Activated CD8-positive, alpha-beta memory T cell treated with anti-CD3 and anti-CD28 coated beads, Interleukin-2, amount 50 U/mL, for 24 hours (primary cell): ENCODE results near the gene ANO3.
"Not testable (repeated sequence)": the region's sequence is repeated elsewhere in the genome, so short reads cannot be mapped to it uniquely, and the experiment has no call there.

Source experiments
- DNase-seq: peaks from one replicate; pipeline ENCODE4 v3.0.0-alpha.2; 2020; ENCODE audit errors: extremely low read depth

ANO3 gene

DNA sequence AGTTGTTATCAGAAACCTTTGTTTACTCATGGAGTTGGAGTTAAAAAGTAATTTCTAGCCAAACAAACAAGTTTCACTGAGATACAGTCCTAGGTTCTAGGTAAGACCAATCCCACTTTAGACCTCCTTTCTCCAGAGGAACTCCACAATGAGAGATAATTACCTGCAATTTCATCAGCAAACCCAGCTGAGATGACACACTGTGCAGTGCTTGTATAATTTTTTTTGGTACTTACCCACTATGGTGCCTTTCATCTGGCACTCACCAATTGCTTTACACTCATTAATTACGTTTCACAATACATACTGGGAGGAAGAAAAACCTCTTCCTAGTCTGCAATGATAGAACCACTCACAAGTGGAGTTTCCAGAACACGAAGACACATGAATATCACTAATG lies 242.0 kb downstream of the ANO3 start:
- no peak for DNase-seq

DNA sequence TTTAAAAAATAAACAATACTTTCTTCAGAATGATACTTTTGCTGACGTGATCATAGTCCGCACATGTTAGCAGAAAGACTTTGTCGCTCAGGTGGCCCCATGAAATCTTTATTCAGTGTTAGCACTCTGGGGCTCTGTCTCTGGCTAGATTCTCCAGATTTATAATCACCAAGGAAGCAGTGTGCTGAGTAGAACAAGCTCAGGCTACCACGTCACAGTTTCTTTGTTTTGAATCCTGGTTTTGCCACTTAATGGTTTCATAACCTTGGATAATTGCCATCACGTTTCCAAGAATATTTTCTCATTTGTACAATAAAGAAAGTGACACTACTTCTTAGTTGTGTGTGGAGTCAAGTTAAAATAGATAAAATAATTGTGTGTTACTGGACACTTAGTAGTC lies 244.0 kb downstream of the ANO3 start:
- DNase-seq = no peak

DNA sequence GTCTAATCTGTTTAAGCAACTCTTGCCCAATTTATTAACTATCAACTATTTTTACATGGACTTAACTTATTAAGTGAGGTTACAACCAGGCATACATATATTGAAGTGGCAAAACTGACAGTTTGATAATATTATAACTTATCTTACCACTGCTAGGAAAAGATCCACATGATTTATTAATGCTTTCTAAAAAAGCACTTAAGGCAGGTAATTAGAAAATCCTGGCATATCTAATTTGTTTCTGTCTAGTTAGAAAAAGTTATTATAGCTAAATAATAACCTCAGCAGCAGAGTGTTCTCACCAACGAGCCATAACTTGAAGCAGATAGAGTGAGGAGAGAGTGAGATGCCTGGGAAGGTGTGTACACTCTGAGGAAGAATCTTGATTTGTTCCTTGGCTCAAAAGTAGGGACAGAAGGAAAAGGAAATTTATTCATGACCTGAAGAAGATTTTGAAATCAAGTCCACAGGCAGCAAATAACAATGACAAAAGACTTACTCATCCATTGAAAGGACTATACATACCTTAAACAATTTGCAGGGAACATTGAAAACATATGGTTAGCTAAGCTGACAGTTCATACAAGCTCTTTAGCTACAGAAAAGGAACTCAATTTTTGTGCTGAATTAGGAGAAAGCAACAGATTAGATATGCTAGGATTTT lies 247.2 kb downstream of the ANO3 start:
- no peak for DNase-seq

DNA sequence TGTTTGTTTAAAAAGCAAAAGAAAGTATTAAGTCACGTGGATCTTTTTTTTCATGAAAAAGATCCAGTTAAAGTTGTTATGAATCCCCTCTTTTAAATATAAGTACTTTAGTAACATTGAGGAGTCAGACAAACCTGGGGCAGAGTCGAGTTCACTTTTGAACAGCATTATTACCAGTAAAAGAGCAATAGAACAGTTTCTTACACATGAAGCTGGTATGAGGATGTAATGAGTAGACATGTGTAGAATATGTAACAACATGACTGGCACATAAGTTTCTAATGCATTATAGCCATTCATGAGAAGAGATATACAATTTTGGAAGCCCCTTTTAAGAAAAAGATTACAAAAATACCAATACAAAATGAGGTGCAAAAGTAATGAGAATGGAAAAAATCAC lies 247.8 kb downstream of the ANO3 start:
- DNase-seq = no peak

DNA sequence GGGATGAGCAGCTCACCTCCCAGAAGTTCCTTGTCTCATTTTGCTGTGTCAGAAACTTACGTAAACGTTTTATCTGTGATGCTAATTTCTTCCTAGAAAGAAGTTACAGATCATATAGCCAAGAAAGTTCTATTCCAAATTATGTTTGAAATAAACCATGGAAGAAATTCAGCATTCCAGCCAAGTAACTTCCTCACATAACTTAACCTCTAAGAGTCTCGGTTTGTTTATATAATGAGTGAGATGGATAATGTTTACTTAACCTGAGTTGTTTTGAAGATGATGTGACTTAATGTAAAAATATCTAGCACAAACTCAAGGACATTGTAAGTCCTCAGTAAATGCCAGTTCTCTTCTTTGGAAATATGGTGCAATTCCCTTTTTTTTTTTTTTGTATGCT lies 249.0 kb downstream of the ANO3 start:
- no peak for DNase-seq

DNA sequence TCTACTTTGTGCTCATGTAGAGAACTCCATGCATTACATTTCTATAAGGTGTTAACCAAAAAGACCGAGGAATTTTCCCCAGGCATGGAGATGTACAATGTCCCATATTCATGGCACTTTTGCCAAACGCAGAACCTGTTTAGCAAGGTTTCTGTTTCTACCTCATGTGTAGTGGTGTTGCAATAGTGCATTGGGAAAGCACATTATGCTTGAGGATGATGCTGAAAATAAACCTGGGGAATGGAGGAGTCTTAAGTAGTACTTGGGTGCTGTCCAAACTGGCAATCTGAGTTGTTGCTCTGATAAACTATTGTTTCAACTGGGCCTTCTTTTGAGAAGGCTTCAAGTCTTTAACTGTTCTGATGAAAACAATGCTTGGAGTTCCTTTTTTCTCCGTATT lies 251.6 kb downstream of the ANO3 start:
- no peak for DNase-seq

DNA sequence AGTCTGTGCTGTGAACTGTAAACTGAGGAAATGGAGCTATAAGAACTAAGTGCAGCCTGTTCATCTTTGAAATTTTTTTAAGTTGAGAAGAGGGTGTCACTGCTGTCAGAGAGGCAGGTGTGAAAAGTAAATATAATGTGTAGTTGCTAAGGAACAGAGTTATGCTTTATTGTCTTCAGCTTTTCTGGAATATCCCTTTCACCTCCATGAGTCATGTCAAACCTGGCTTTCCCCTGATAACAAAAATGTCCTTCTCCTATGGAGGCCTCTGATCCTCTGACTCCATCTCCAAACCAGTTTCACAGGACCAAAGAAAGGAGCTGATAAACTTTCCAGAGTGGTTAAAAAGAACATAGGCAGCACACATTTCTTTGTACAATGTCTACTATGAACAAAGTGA lies 252.9 kb downstream of the ANO3 start:
- DNase-seq = no peak

DNA sequence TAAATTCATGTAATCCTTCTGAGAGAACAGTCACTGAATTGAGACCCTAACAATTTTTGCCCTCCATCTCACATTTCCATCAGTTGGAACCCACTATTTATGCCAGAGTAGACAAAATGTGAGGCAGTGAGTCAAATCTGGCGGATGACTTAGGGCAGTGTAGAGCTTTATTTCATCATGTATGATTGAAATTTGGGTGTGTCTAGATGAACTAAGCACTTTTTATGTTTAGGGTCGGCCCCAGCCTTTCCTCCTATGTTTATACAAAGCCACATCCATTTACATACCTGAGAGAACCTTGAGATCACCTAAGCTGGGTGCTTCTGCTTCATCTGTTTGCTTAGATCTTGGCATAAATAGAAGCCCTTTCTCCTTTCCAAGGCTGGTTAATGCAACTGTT lies 255.1 kb downstream of the ANO3 start:
- no peak for DNase-seq

DNA sequence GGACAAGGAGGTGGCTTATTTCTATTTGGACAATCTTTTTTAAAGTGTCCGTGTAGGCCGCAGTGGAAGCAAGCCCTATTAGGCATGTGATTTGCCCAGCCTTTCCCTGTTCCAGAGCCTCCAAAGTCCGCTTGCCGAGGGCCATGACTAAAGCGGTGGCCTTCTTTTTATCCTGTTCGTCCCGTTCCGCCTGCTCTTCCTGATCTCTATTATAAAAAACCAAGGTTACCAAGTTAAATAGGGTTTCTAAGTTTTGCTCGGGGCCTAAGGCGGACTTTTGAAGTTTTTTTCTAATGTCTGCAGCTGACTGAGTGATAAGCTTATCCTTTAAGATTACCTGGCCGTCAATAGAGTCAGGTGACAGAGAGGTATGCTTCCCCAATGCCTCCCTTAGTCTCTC lies 261.8 kb downstream of the ANO3 start:
- DNase-seq = no peak

DNA sequence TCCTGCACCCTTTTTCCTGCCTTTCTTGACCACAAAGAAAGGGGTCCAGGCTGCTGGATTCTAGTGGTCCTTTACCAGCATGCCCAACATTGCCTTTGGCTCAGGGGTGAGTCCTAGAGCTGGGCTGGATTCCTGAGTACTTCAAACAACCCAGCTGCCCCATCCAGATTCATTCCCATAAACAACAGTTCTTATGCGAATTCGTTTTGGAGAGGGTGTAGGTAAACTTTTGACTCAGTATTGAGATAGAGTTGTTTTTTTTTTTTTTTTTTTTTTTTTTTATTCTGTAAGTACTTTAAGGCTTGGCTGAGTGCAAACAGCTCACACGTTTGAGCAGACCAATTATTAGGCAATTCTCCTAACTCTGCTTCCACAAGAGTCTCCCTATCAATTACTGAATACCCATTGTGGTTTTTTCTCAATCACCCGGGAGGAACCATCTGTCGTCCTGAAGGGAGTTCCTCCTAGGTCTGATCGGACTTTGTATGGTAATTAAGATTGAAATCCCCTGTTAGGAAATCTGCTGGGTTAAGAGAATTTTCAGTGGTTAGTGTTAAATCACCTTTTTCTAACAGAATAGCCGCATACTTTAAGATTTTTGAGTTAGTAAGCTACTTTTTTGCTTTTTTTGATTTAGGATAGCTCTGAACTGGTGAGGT lies 263.4 kb downstream of the ANO3 start:
- not testable (repeated sequence) for DNase-seq

DNA sequence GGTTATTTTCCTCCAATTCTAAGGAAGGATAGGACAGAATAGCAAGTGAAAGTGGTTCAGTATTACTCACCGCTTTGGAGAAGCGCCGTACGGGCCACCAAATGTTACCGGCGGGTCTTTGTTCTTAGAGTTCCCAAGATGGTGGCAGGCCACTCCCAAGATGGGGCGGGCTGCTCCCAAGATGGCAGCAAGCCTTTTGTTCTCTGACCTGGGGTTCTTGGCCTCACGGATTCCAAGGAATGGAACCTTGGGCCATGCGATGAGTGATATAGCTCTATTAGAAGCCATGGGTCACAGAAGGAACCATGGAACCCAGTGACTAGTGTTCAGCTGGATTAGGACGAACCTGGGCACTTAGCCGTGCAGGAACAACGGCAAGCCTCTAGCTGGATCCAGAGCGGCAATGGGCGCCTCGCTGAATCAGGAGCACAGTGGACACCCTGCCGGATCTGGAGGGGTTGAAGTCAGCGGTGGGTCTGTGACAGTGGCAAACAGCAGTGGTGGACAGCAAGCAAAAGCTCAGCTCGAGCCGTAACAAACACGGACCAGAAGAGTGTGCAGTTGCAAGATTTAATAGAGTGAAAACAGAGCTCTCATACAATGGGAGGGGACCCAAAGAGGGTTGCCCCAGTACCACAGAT lies 265.2 kb downstream of the ANO3 start:
- not testable (repeated sequence) for DNase-seq

DNA sequence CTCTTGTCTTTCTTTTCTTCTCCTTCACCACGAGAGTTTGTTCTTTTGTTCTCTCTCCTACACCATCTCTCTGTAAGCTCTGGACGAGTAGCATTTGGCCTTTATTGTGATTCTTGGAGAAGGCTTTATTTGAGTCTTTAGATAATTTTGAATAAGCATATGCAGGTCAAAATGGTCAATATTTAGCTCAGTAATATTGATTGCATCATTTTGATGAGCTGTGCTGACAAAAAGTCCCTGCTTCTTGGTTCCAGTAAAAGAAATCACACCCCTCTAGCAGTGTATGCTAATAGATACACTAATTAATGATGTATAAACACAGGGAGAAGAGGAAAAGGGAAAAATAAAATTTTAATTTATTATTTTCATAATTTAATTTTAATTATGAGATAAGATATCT lies 266.0 kb downstream of the ANO3 start:
- no peak for DNase-seq

DNA sequence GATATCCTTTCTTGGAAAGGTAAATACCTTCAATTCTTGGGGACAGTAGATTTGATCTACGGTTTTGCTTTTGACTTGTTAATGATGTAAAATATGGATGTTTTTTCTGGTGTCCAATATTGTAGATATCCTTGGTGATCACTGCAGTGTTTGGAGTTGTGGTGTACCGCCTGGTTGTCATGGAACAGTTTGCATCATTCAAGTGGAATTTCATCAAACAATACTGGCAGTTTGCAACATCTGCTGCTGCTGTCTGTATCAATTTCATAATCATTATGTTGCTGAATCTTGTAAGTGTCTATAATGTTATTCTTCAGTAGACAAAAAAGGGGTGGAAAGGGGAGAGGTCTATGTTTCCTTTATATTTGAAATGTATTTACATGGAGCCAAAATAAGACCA lies 267.5 kb downstream of the ANO3 start:
- DNase-seq = no peak

DNA sequence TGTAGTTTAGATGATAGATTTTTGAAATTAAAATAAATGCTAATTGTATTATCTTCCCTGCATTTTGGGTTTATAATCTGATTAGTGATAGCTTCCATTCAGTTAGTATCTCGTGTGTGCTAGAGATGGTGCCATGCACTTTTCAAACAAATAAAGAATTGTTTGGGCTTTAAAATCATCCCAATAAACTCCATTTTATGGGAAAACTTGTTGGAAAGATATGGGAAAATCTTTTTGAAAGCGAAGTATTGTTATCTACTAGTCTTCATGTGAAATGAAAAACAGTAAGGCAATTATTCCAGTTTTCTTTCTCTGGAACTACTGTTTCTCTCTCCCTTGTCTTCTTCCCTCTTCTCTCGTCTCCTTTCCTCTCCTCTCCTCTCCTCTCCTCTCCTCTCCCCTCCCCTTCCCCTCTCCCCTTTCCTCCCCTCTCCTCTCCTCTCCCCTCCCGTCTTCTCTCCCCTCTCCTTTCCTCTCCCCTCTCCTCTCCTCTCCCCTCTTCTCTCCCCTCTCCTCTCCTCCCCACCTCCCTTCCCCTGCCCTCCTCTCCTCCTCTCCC lies 268.0 kb downstream of the ANO3 start:
- DNase-seq = no peak

DNA sequence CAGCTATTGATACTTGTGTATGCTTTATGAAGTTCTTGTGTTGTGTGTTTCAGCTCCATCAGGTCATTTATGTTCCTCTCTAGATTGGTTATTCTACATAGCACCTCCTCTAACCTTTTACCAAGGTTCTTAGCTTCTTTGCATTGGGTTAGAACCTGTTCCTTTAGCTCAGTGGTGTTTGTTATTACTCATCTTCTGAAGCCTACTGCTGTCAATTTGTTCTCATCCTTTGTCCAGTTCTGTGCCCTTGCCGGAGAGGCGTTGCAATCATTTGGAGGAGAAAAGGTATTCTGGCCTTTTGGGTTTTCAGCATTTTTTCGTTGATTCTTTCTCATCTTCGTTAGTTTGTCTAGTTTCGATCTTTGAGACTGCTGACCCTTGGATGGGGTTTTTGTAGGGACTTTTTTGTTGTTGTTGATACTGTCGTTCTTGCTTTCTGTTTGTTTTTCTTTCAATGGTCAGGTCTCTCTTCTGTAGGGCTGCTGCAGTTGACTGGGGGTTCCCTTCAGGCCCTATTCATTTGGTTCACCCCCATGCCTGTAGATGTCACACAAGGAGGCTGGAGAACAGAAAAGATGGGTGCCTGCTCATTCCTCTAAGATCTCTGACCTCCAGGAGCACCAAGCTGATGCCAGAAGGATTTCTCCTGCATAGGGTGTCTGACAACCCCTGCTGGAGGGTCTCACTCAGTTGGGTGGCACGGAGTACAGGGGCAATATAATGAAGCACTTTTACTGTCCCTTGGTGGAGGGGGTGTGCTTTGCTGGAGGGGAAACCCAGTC lies 276.0 kb downstream of the ANO3 start:
- no peak for DNase-seq

DNA sequence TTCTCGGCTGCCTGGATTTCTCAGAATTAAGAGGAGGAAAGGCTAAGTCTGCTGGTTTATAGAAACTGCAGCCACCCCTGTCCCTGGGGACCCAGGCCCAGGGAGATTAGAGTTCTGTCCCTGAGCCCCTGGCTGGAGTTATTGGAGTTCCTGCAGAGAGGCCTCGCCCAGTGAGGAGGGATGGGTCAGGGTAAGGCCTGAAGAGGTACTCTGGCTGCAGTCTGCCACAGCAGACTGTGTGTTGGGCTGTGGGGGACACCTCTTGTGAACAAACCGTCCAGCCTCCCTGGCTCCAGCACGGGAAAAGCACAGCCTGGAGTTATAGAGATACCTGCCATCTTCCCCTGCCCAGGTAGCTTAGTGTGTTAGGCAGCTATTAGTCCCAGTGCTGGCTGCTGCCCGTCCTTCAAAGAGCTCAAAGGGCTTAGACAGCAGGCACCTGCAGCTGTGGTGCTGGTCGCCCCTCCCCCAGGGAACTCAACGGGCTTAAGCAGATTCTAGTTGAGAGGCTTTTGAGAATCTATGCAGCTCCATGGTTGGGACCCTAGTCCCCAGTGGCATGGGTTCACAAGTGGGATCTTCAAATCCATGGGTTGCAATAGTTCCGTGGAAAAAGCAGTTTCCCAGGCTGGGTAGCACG lies 276.7 kb downstream of the ANO3 start:
- no peak for DNase-seq

DNA sequence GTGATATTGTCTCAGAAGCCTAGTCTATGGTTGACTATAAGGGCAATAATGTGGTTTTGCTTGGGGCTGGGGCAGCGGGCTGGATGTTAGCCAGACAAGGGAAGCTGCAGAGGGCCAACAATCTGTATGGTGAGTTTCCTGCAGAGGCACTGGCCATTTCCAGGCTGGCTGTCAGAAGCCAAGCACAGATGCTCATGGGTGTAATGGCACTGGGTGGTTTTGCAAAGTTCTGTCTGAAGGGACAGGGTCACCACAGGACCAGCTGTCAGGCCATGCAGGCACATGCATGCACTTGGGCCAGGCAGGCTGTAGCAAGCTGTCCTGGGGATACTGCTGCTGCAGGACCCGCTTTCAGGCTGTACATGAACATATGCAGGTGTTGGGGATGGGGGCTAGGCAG lies 281.8 kb downstream of the ANO3 start:
- no peak for DNase-seq

DNA sequence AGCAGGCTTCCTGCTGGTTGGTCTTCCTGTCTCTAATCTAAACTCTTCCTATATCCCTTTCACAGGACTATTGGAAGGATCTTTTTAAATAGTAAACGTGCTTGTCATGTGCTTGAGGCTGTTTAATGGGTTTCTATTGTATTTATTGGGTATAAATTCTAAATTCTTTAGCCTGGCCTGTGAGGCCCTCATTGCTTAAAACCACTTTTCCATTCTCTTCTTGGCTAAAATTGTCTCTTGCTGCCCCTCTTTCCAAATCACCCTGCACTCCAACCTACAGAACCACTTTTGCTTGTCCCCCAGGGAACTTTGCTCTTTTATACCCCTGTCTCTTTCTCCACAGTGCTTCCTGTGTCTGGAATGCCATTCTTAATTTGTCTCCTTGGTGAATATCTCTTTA lies 286.5 kb downstream of the ANO3 start:
- no peak for DNase-seq

DNA sequence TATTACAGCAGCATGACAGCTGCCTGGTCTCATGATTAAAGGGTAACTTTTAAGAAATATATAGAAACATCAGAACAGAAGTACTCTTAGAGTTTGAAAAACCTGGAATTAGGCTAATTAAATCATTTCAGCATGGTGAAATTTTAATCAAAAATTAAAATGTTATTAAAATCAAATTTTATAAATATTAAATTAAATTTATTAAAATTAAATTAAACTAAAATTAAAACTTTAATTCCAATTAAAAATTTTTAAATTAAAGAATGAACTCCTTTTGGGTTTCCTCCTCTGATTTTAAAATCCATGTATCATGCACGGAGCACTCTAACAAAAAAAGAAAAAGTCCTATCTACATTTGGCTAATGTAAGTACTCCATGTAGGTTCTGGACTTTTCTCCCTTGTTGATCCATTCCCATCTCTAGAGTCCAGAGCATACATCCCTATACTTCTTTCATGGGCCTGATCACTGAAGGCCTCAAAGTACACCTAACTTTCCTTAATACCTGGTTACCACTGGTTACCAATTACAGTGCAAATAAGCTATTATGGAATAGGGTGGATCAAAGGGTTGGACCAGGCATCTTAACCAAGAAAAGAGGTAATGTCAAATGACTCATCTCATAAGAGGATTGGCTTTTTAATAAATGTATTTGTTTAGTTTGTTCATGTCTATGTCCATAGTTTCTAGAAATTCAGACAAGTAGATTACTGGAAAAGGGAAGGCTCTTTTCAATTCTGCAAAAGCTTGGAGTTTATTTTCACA lies 288.5 kb downstream of the ANO3 start:
- DNase-seq = no peak

DNA sequence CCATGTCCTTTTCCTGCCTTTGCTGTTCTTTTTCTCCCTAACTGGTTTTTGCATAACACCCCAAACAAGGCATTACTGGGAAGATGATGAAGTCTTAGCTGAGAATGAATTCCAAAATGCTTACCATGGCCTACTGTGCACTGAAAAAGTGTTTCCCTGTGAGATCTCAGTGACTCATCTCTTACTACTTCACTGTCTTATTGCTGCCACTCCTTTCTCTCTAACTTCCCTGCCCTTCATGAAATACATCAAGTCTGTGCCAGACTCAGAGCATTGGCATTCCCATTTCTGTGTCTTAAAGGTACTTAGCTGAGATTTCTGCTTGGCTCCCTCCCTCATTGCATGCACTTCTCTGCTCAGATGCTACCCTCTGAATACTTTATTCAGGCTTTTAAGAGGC lies 289.2 kb downstream of the ANO3 start:
- no peak for DNase-seq

DNA sequence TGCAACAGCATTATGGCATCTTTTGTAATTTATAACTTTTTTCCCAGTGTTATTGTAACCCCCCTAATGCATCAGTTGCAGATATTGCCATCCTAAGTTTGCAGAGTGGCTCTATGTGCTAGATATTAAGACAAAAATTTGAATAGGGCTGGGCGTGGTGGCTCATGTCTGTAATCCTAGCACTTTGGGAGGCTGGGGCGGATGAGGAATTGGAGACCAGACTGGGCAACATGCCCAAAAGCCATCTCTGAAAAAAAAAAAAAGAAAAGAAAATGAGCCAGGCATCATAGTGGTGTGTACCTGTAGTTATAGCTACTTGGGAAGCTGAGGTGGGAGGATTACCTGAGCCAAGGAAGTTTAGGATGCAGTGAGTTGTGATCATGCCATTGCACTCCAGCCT lies 290.3 kb downstream of the ANO3 start:
- no peak for DNase-seq
